Fibroblast of villous mesenchyme (primary cell): ENCODE results near the gene SENP5. TPM values are rescaled to one million over a fixed set of nuclear protein-coding genes. Genes with fewer than 3 reads are reported as not detected.

Source experiments
- DNase-seq: peaks from one replicate; pipeline ENCODE4 v3.0.0-alpha.2; 2010; ENCODE audit warnings: low read depth
- H3K4me3 ChIP-seq: 2 replicates; pipeline ENCODE4 v1.5.1; 2011; ENCODE audit warnings: low read depth, mild to moderate bottlenecking, low read length
- total RNA-seq: library from RNA; depleted of rRNA; stranded (reverse); fragments of >200 nt; gene quantifications from 2 replicates; pipeline ENCODE4 v1.2.3, GENCODE V29; 2012
- TF ChIP-seq, protein P1 (sequence below): IDR thresholded peaks from 2 replicates; pipeline ENCODE4 v1.5.1; 2012; ENCODE audit warnings: low read depth, mild to moderate bottlenecking, low read length; ENCODE audit not compliant: insufficient read depth

Gene SENP5
- total RNA-seq, 1 donor = 63.9 TPM

DNA sequence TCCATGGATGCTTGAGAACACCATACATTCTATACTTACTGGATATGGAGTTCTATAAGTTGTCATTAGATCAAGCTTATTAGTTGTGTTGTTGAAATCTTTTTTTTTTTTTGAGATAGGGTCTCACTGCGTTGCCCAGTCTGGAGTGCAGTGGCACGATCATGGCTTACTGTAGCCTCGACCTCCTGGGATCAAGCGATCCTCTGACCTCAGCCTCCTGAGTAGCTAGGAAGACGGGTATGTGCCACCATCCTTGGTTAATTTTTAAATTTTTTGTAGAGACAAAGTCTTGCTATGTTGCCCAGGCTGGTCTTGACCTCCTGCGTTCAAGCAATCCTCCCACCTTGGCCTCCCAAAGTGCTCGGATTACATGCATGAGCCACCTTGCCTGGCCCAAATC lies 87.1 kb downstream of the SENP5 start:
- no peak overlapping the region for H3K4me3 ChIP-seq
- TF ChIP-seq, protein P1, sequence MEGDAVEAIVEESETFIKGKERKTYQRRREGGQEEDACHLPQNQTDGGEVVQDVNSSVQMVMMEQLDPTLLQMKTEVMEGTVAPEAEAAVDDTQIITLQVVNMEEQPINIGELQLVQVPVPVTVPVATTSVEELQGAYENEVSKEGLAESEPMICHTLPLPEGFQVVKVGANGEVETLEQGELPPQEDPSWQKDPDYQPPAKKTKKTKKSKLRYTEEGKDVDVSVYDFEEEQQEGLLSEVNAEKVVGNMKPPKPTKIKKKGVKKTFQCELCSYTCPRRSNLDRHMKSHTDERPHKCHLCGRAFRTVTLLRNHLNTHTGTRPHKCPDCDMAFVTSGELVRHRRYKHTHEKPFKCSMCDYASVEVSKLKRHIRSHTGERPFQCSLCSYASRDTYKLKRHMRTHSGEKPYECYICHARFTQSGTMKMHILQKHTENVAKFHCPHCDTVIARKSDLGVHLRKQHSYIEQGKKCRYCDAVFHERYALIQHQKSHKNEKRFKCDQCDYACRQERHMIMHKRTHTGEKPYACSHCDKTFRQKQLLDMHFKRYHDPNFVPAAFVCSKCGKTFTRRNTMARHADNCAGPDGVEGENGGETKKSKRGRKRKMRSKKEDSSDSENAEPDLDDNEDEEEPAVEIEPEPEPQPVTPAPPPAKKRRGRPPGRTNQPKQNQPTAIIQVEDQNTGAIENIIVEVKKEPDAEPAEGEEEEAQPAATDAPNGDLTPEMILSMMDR = no peak
- DNase-seq = no peak

DNA sequence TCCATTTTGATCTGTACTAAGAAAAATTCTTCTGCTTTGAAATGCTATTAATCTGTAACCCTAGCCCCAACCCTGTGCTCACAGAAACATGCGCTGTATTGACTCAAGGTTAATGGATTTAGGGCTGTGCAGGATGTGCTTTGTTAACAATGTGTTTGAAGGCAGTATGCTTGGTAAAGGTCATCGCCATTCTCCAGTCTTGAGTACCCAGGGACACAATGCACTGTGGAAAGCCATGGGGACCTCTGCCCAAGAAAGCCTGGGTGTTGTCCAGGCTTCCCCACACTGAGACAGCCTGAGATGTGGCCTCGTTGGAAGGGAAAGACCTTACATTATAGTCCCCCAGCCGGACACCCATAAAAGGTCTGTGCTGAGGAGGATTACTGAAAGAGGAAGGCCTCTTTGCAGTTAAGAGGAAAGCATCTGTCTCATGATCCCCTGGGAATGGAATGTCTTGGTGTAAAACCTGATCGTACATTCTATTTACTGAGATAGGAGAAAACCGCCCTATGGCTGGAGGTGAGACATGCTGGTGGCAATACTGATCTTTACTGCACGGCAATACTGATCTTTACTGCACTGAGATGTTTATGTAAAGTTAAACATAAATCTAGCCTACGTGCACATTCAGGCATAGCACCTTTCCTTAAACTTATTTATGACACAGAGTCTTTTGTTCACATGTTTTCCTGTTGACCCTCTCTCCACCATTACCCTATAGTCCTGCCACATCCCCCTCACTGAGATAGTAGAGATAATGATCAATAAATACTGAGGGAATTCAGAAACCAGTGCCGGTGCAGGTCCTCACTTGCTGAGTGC lies 94.6 kb downstream of the SENP5 start:
- TF ChIP-seq, protein P1 = no peak
- DNase-seq = no peak
- no peak overlapping the region for H3K4me3 ChIP-seq

DNA sequence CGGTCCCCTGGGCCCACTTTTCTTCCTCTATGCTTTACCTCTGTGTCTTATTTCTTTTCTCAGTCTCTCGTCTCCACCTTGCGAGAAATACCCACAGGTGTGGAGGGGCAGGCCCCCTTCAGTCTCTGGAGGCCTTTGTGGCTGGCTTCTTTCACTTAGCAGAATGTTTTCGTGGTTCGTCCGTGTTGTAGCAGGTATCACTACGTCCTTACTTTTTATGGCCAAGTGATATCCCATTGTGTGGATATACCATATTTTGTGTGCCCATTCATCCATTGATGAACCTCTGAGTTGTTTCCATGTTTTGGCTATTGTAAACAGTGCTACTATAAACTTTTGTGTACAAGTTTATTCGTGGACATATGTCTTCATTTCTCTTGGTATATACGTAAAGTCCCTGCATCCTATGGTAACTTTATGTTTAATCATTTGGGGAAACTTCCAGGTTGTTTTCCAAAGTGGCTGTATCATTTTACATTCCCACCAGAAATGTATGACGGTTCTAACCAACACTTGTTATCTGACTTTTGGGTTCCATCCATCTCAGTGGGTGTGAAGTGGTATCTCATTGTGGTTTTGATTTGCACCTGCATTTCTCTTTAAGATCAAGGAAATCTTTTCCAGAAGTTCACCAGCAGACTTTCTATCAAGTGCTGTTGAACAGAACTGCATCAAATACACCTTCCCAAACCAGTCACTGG lies 95.4 kb downstream of the SENP5 start:
- no peak for DNase-seq
- TF ChIP-seq, protein P1 = no peak
- no peak overlapping the region for H3K4me3 ChIP-seq

DNA sequence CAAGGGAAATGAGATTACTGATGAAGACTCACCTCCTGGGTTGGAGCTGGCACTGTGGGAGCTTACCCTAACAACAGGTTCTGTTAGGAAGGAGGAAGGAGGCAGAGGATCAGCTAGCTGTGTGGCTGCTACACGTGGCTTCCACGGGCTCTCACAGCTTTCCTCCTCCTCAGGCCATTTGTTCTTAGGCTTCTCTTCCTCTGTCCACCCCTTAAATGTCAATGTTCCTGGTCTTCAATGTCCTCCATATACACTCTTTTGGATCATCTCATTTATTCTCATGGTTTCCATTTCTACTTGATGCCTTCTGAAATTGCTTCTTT lies 95.9 kb downstream of the SENP5 start:
- TF ChIP-seq, protein P1 = no peak
- no peak overlapping the region for H3K4me3 ChIP-seq
- DNase-seq = no peak

DNA sequence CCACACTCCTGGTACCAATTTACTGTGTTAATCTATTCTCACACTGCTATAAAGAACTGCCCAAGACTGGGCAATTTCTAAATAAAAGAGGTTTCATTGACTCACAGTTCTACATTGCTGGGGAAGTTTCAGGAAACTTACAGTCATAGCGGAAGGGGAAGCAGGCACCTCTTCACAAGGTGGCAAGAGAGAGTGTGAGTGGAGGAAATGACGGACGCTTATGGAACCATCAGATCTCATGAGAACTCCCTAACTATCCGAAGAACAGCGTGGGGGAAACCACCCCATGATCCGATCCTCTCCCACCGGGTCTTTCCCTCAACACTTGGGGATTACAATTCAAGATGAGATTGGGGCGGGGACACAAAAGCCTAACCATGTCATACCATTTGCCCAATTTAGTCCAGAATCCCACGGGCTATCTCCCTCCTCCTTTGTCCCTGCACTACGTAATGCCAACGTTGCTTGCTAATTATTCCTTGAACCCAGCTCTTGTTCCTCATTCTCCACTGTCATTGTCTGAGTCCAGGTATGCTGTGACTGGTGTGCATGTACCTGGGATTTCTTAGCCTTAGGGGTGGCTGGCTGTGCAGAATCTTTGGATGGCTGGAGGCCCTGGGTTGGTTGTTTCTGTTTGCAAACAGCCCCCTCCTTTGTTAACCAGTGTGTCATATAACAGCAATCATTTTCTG lies 97.5 kb downstream of the SENP5 start:
- DNase-seq = no peak
- no peak overlapping the region for H3K4me3 ChIP-seq
- TF ChIP-seq, protein P1 = no peak

DNA sequence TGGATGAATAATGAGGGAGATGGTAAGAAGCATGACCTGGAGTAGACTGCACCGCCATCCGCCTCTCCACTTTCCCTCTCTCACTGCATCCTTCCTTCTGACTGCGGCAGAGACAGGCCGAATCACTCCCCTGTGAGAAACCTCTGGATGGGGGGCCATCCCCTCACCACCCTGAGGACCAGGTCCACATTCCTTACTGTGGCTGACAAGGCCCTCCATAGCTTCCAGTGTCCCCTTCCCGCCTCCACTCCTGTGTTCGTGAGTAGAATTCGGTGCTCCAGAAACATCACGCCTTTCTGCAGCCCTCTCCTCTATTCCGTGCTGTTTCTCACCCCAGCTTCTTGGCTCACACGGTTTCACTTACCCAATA lies 98.1 kb downstream of the SENP5 start:
- TF ChIP-seq, protein P1 = no peak
- DNase-seq = no peak
- no peak overlapping the region for H3K4me3 ChIP-seq
